ENCODE data around the gene FAM131A.

FAM131A gene

DNA sequence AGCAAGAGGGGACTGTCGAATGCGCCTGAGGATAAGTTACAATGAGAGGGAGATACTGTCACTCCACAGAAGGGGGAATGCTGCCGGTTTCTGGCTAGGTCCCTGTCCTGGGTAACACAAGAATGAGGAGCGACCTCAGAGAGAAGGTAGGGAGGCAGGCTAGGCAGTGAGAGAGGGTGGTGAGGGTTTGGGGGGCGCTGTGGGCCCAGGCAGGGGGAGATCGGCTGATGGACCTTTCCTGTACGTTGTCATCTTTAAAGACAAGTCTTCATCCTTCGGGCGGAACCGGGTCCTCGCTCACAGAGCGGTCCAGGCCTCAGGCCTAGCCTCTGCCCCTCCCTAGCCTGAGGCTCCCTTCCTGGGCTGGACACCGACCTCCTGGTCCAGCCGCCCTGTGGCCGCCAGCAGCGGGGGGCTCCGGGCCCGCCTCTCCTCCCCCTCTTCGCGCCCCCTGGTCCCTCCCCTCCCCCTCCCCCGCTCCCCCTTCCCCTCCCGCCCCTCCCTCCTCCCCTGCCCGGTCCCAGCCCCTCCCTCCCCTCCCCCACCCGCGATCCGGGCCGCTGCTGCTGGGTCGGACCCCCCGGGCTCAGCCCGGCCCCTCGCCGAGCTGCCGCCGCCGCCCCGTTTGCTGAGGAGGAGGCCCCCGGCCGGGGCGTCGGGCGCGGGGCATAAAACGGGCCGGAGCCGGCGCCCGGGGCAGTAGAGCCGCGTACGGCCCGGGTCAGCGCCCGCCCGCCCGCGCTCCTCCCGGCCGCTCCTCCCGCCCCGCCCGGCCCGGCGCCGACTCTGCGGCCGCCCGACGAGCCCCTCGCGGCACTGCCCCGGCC lies 42.2 kb downstream of the FAM131A start, which contains the start of gene CHRD:
TSS of gene CHRD (plus strand) at position 697 of the 827 bp plus-strand sequence. CDS start 265 bp downstream, outside the sequence.
- no peak for DNase-seq

DNA sequence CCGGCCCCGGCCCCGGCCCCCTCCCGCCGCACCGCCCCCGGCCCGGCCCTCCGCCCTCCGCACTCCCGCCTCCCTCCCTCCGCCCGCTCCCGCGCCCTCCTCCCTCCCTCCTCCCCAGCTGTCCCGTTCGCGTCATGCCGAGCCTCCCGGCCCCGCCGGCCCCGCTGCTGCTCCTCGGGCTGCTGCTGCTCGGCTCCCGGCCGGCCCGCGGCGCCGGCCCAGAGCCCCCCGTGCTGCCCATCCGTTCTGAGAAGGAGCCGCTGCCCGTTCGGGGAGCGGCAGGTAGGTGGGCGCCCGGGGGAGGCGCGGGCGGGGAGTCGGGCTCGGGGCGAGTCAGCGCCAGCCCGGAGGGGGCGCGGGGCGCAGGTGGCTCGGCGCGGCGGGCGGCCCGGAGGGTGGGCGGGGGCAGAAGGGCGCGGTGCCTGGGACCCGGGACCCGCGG lies 42.8 kb downstream of the FAM131A start:
- no peak for DNase-seq

DNA sequence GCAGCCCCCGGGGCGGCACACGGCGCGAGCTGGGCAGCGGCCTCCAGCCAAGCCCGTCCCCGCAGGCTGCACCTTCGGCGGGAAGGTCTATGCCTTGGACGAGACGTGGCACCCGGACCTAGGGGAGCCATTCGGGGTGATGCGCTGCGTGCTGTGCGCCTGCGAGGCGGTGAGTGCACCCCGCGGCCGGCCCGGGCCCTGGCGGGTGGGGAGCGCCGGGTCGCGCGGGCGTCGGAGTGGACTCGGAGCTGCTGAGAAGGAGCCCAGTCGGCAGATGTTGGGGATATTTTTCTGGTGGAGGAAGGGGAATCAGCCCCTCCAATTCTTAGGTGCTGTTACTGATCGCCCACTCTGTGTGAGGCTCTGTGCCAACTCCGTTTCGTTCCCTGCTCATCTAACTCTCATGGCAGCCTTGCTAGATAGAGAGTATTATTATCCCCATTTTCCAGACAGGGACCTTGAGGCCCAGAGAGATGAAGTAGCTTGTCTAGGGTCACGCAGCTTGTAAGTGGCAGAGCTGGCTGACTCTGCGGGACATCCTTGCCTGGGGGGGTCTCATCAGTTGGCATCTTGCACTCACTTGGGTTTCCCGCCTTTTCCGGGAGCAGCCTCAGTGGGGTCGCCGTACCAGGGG lies 43.3 kb downstream of the FAM131A start:
- no peak for DNase-seq

DNA sequence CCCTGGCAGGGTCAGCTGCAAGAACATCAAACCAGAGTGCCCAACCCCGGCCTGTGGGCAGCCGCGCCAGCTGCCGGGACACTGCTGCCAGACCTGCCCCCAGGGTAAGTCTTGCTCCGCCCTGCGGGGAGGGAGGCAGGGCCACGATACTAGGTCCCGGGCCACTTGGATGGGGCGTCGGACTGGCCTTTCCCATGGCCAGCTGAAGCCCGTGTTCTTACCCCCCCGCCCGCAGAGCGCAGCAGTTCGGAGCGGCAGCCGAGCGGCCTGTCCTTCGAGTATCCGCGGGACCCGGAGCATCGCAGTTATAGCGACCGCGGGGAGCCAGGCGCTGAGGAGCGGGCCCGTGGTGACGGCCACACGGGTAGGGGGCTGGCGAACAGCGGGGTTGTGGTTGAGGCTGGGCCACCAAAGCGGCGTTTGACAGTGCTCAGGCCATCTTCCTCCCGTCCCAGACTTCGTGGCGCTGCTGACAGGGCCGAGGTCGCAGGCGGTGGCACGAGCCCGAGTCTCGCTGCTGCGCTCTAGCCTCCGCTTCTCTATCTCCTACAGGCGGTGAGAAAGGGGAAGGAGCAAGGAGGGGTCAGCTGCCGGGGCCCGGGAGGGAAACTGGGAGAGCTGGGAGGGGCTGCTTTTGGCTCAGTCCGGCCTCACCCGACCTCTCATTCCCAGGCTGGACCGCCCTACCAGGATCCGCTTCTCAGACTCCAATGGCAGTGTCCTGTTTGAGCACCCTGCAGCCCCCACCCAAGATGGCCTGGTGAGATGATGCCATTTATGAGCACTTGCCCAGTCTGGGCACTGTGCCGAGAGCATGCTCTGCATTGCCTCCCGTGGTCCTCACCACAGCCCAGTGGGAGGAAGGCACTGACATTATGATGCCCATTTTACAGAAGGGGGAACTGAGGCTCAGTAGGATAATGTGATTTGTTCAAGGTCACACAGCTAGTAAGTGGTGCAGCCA lies 44.1 kb downstream of the FAM131A start:
- no peak for DNase-seq

DNA sequence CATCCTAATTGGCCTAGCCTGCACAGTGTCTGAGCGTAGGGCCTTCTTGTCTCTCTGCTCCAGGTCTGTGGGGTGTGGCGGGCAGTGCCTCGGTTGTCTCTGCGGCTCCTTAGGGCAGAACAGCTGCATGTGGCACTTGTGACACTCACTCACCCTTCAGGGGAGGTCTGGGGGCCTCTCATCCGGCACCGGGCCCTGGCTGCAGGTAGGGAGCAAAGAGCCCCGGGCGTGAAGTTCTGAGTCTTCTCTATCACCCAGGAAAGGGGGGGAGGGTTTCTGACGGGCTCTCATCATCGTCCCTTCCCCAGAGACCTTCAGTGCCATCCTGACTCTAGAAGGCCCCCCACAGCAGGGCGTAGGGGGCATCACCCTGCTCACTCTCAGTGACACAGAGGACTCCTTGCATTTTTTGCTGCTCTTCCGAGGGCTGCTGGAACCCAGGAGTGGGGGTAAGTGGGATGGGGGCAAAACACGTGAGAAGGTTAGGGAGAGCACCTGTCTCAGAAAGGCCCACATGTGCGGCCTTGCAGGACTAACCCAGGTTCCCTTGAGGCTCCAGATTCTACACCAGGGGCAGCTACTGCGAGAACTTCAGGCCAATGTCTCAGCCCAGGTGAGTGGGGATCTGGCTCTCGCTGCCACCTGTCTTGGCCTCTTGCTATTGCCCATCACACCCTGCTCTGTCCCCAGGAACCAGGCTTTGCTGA lies 45.1 kb downstream of the FAM131A start:
- DNase-seq: no peak

DNA sequence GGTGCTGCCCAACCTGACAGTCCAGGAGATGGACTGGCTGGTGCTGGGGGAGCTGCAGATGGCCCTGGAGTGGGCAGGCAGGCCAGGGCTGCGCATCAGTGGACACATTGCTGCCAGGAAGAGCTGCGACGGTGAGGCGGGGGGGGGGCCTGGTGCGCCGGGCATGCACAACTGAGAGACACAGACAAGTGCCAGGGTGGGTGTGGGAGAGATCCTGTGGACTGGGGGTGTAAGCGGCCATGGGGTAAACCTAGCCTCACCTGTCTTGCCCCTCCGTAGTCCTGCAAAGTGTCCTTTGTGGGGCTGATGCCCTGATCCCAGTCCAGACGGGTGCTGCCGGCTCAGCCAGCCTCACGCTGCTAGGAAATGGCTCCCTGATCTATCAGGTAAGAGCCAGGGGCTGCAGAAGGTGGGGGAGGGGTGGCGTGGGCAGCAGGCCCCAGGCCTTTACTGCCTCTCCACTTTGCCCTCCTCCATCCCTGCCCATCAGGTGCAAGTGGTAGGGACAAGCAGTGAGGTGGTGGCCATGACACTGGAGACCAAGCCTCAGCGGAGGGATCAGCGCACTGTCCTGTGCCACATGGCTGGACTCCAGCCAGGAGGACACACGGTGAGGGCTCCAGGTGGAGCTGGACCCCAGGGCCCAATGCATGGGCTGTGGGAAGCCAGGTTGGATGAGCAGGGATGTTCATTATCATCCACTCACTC lies 45.8 kb downstream of the FAM131A start:
- DNase-seq: no peak

DNA sequence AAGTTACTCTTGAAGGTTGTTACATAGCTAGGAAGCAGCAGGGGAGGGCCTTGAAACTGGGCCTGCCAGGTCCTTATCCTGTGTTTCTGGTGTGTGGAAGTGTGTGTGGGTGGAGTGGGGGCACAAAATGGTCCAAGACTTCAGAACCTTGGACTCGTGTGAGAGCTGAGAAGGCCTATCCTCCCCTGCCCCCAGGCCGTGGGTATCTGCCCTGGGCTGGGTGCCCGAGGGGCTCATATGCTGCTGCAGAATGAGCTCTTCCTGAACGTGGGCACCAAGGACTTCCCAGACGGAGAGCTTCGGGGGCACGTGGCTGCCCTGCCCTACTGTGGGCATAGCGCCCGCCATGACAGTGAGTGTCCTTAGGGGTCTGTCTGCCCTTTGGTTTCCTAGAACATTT lies 46.9 kb downstream of the FAM131A start:
- no peak for DNase-seq

DNA sequence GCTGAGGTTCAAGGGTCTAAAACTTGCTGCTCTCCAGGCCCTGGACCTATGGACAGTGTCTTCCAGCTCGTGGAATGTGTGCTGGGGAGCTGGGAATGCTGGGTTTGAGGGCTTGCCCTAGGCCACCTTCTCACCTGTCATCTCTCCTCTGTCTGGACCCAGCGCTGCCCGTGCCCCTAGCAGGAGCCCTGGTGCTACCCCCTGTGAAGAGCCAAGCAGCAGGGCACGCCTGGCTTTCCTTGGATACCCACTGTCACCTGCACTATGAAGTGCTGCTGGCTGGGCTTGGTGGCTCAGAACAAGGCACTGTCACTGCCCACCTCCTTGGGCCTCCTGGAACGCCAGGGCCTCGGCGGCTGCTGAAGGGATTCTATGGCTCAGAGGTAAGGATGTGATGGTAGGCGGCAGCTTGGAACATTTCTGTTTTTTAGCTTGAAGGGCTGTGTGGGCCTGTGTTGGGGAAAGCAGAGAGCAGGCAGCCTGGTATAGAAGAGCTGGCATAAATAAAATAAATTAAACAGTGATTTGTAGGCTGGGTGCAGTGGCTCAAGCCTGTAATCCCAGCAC lies 47.5 kb downstream of the FAM131A start:
- no peak for DNase-seq

DNA sequence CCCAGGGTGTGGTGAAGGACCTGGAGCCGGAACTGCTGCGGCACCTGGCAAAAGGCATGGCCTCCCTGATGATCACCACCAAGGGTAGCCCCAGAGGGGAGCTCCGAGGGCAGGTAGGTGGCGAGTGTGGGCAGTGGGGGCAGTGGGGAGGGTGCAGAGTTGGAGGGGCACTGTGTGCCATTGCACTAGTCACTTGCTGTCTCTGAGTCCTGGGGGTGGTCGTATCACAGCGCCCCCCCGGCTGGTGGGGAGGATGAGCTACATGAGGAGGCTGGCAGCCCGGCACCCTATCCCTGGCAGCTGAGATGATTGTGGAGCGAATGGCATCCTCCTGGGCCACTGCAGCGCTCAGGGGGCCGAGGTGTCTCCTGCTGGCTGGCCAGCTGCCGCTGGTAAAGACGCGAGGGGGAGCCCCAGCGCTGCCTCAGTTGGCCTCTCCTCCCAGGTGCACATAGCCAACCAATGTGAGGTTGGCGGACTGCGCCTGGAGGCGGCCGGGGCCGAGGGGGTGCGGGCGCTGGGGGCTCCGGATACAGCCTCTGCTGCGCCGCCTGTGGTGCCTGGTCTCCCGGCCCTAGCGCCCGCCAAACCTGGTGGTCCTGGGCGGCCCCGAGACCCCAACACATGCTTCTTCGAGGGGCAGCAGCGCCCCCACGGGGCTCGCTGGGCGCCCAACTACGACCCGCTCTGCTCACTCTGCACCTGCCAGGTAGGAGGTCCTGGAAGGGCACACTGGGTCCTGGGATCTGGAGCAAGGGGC lies 48.8 kb downstream of the FAM131A start:
- DNase-seq: no peak

DNA sequence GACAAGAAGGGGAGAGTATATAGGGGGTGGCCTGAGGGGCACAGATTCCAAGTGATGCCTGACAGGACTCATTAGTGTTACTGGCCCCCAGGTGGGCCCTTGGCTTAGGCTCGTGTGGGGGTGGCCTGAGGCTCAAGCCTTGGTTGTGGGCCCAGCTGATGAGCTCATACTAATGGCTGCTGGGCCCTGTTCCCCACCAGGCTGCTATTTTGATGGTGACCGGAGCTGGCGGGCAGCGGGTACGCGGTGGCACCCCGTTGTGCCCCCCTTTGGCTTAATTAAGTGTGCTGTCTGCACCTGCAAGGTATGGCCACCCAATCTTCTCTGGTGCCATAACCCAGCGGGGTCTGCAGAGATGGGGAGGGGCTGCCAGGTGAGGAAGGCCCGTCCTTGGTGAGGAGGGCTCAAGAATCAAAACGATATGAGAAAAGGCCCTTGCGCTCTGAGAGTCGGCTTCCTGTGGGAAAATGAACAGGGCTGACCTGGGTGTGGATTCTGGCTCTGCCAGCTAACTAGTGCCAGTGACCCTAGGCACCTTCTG lies 49.8 kb downstream of the FAM131A start:
- no peak for DNase-seq

DNA sequence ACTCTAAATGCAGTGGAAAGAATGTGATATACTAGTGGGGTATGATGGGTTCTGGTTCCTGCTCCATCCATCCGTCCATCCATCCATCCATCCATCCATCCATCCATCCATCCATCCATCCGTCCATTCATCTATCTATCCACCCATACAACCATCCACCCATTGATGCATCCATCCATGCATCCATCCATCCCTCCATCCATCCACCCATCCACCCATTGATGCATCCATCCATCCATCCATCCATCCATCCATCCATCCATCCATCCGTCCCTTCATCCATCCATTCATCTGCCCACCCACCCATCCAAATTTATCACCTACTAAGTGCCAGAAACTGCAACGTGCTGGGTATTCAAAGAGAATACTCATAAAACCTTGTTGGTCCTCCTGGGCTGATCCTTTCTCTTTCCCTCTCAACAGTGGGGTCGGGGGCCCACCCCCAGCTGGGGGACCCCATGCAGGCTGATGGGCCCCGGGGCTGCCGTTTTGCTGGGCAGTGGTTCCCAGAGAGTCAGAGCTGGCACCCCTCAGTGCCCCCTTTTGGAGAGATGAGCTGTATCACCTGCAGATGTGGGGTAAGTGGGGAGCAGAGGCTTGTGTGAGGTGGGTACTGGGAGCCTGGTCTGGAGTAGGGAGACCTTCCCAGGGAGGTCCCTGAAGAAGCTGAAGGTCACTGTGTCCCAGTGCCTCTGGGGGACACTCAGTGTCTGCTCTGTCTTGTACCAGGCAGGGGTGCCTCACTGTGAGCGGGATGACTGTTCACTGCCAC lies 51.0 kb downstream of the FAM131A start:
- no peak for DNase-seq

DNA sequence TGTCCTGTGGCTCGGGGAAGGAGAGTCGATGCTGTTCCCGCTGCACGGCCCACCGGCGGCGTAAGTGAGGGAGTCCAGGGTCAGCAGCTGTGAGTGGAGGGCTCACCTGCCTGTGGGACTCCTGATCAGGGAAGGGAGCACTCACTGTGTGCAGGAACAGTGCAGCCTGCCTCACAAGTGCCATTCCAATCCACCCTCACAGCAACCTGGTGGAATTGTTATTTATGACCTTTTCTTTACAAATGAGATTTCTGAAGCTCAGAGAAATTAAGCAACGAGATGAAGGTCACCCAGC lies 51.5 kb downstream of the FAM131A start:
- no peak for DNase-seq

DNA sequence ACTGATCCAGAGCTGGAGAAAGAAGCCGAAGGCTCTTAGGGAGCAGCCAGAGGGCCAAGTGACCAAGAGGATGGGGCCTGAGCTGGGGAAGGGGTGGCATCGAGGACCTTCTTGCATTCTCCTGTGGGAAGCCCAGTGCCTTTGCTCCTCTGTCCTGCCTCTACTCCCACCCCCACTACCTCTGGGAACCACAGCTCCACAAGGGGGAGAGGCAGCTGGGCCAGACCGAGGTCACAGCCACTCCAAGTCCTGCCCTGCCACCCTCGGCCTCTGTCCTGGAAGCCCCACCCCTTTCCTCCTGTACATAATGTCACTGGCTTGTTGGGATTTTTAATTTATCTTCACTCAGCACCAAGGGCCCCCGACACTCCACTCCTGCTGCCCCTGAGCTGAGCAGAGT lies 52.0 kb downstream of the FAM131A start:
- no peak for DNase-seq

DNA sequence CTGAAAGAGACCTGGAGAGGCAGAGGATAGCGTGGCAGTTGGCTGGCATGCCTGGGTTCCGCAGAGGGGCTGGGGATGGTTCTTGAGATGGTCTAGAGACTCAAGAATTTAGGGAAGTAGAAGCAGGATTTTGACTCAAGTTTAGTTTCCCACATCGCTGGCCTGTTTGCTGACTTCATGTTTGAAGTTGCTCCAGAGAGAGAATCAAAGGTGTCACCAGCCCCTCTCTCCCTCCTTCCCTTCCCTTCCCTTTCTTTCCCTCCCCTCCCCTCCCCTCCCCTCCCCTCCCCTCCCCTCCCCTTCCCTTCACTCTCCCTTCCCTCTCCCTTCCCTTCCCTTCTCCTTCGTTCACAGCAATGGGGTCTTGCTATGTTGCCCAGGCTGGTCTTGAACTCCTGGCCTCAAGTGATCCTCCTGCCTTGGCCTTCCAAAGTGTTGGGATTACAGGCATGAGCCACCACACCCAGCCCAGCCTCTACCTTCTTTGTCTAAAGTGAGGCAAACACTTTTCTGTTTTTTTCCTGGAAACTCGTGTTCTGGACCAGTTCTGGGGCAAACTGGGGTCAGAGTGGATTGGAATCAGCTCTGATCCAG lies 52.6 kb downstream of the FAM131A start:
- no peak for DNase-seq

DNA sequence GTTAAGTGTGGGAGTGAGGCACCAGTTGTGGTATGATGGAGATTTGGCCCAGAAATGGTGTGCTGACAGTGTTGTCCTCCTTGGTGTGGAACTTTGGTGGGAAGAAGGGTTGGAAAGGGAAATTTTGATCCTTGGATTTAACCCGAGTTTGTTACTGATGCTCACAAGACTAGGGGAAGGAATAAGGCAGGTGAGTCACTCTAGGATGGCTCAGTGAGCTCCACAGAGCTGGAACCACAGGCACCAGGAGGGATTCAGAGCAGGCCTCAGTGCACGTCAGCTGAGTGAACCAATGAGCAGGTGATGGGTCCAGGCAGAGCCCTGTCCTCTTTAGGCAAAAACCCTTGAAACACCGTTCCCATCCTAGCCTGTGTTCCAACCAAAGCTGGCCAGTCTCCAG lies 53.9 kb downstream of the FAM131A start:
- DNase-seq: no peak

DNA sequence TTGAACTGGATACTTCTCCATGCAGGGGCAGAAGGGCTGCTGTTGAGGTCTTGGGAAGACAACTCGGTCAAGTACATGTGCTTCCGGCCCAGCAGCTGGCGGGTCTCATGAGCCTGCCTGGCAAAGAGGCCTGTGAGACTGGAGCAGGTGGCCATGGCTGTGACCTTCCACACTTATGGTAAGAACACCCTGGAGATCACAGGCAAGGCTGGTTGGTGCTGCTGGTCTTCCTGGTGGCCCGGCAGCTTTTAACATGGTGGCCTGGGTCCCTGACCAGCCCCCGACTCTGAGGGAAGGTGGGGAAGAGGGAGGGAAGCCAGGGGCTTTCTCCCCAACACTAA lies 57.9 kb downstream of the FAM131A start:
- no peak for DNase-seq

Data from activated gamma-delta T cell (primary cell).